Liver (tissue), 9 donors: ENCODE results near the gene NPEPPS. TPM values are rescaled to one million over a fixed set of nuclear protein-coding genes. Genes with fewer than 3 reads are reported as not detected.

Source experiments
- DNase-seq: peaks from one replicate; pipeline ENCODE4 v3.0.0-alpha.2; 2017; ENCODE audit warnings: low spot score
- H3K27ac ChIP-seq, 2 donors: one replicate each; pipeline ENCODE4 v1.7.0; 2013; ENCODE audit warnings: inconsistent platforms in 2 of 2, low read length in 2 of 2, control low read depth in 1 of 2, low read depth in 1 of 2, mild to moderate bottlenecking in 1 of 2
- H3K27me3 ChIP-seq, 4 donors: one replicate each; pipeline versions ENCODE4 v1.6.1 to v1.7.0; 2013; ENCODE audit warnings: low read length in 3 of 4, inconsistent platforms in 1 of 4, mild to moderate bottlenecking in 1 of 4, moderate library complexity in 1 of 4; ENCODE audit not compliant: control insufficient read depth in 4 of 4, insufficient read depth in 4 of 4
- H3K36me3 ChIP-seq, 4 donors: one replicate each; pipeline versions ENCODE4 v1.6.1 to v1.7.0; 2013; ENCODE audit warnings: low read length in 3 of 4, mild to moderate bottlenecking in 3 of 4, low read depth in 1 of 4, moderate library complexity in 1 of 4; ENCODE audit not compliant: control insufficient read depth in 4 of 4, insufficient read depth in 3 of 4
- H3K4me1 ChIP-seq, 4 donors: one replicate each; pipeline versions ENCODE4 v1.6.1 to v1.7.0; 2013; ENCODE audit warnings: low read length in 3 of 4, mild to moderate bottlenecking in 3 of 4, moderate library complexity in 1 of 4; ENCODE audit not compliant: control insufficient read depth in 4 of 4, insufficient read depth in 4 of 4
- H3K4me3 ChIP-seq, 3 donors: one replicate each; pipeline versions ENCODE4 v1.6.1 to v1.7.0; 2013; ENCODE audit warnings: low read length in 3 of 3, control low read depth in 1 of 3, low read depth in 1 of 3, mild to moderate bottlenecking in 1 of 3
- H3K9ac ChIP-seq, 2 donors: one replicate each; pipeline ENCODE4 v1.7.0; 2013; ENCODE audit warnings: low read length in 2 of 2, mild to moderate bottlenecking in 2 of 2, moderate library complexity in 2 of 2, control low read depth in 1 of 2, low read depth in 1 of 2
- H3K9me3 ChIP-seq, 4 donors: one replicate each; pipeline versions ENCODE4 v1.6.1 to v1.7.0; 2013; ENCODE audit warnings: low read length in 3 of 4; ENCODE audit not compliant: control insufficient read depth in 4 of 4
- CTCF ChIP-seq: fragments of 150-350 bp; IDR thresholded peaks from 2 replicates; pipeline ENCODE4 v1.5.1; 2017; ENCODE audit warnings: improper control_type of control experiment, low read depth, low read length; ENCODE audit not compliant: missing input control
- FOXA2 ChIP-seq: IDR thresholded peaks from 2 replicates; pipeline ENCODE4 v1.6.1; 2016; ENCODE audit warnings: antibody characterized with exemption
- HNF4A ChIP-seq, 2 donors: conservative IDR thresholded peaks; 2 replicates each; pipeline ENCODE4 v1.6.1; 2016; ENCODE audit warnings: antibody characterized with exemption in 2 of 2, mild to moderate bottlenecking in 2 of 2
- JUND ChIP-seq, 2 donors: IDR thresholded peaks; 2 replicates each; pipeline ENCODE4 v1.6.1; 2016; ENCODE audit warnings: antibody characterized with exemption in 2 of 2
- MAX ChIP-seq: IDR thresholded peaks from 2 replicates; pipeline ENCODE4 v1.6.1; 2016; ENCODE audit warnings: antibody characterized with exemption
- NR2F2 ChIP-seq: IDR thresholded peaks from 2 replicates; pipeline ENCODE4 v1.6.1; 2016; ENCODE audit warnings: antibody characterized with exemption
- REST ChIP-seq: IDR thresholded peaks from 2 replicates; pipeline ENCODE4 v1.6.1; 2016; ENCODE audit warnings: antibody characterized with exemption, mild to moderate bottlenecking
- RXRA ChIP-seq, 2 donors: IDR thresholded peaks; 2 replicates each; pipeline ENCODE4 v1.6.1; 2017 to 2018; ENCODE audit warnings: antibody characterized with exemption in 2 of 2, mild to moderate bottlenecking in 1 of 2
- TAF1 ChIP-seq: conservative IDR thresholded peaks from 2 replicates; pipeline ENCODE4 v1.6.1; 2016; ENCODE audit warnings: antibody characterized with exemption, mild to moderate bottlenecking
- ZBTB33 ChIP-seq: IDR thresholded peaks from 2 replicates; pipeline ENCODE4 v1.6.1; 2016; ENCODE audit warnings: antibody characterized with exemption
- WGBS: extraction: QIAGEN DNeasy Blood & Tissue Kit; methylation state at CpG from one replicate; pipeline ENCODE4 v1.1.7; 2013; 5-methylcytosine and 5-hydroxymethylcytosine counted together
- polyA plus RNA-seq, 2 donors: library from polyadenylated mRNA; stranded (reverse) in 1 of 2; unstranded in 1 of 2; fragments of 200-250 nt in 1 of 2; fragments of >200 nt in 1 of 2; fragmentation: Nextera tagmentation in 1 of 2; extraction: Ambion mirVana in 1 of 2; gene quantifications; one replicate each; pipeline versions ENCODE4 v1.2.1 to v1.2.3, GENCODE V29; 2013 to 2015
- total RNA-seq, 2 donors: library from RNA; depleted of rRNA; stranded (reverse); fragments of >200 nt; gene quantifications; one replicate each; pipeline ENCODE4 v1.2.3, GENCODE V29; 2014
- donor health status: healthy.
- donor health status: healthy.
- donor health status: healthy.
- donor health status: healthy.
- donor health status: healthy.

Gene NPEPPS
- total and polyA plus RNA-seq, 4 donors, result 12.0 to 61.9 (median 46.4) TPM

GRCh38 chr17:47652570-47652969 lies 121.7 kb downstream of the NPEPPS start:
- no peak overlapping the region for H3K4me3 ChIP-seq
- peaks cover 6 to 51% (median 44%) of the 10 kb centered on the region in 4 donors for H3K4me1 ChIP-seq

GRCh38 chr17:47653442-47653841 lies 122.5 kb downstream of the NPEPPS start:
- H3K36me3 ChIP-seq, result peaks cover 17 to 41% (median 34%) of the 10 kb centered on the region in 4 donors
- peaks cover 4 to 49% (median 42%) of the 10 kb centered on the region in 4 donors for H3K4me1 ChIP-seq
- no peak overlapping the region for H3K4me3 ChIP-seq
- no peak overlapping the region for H3K9ac ChIP-seq
- DNase-seq, result no peak
- H3K27me3 ChIP-seq, result no peaks in the 10 kb centered on the region
- TF ChIP-seq HNF4A (conservative IDR thresholded peaks at IDR 0.05) (no peak), JUND (IDR thresholded peaks at IDR 0.05) (no peak), REST (no peak), TAF1 (no peak), FOXA2 (no peak), ZBTB33 (no peak), NR2F2 (no peak), CTCF (no peak), RXRA (IDR thresholded peaks at IDR 0.05) (no peak), MAX (no peak)
- 63% methylated on average over 2 of the region's 2 CpGs for WGBS
- H3K9me3 ChIP-seq, result no peaks in the 10 kb centered on the region
- H3K27ac ChIP-seq, result no peak overlapping the region

More at GRCh38 chr17:47652570-47652969, 121.7 kb downstream of the NPEPPS start:
- Histone ChIP-seq H3K27me3 (no peaks in the 10 kb centered on the region), H3K27ac (no peak overlapping the region), H3K9me3 (no peaks in the 10 kb centered on the region), H3K9ac (no peak overlapping the region), H3K36me3 (peaks cover 15 to 33% (median 26%) of the 10 kb centered on the region in 4 donors)
- no peak for TF ChIP-seq RXRA (IDR thresholded peaks at IDR 0.05)
- TF ChIP-seq REST, result peak; percentile 95
- DNase-seq, result no peak
- 91% methylated on average over 6 of the region's 6 CpGs for WGBS
